Measurements from ENCODE around the gene PCGF1.
A peak's percentile ranks its signal among the peaks of the same experiment; 100 is the strongest.
"Not testable (repeated sequence)": the region's sequence is repeated elsewhere in the genome, so short reads cannot be mapped to it uniquely, and the experiment has no call there.

The PCGF1 gene

GRCh38 chr2:74472945-74473258 is 34.6 kb downstream of the PCGF1 start:
- H3K4me3 ChIP-seq (ENCODE audit: low read depth, low read length) = peak overlapping the region; percentile 88
- no peak for TF ChIP-seq CTCF (IDR thresholded peaks at IDR 0.05; ENCODE audit: insufficient read depth, low read length, missing control alignments)
- CTCF ChIA-PET = interaction anchor here (1.2 to 4.1 kb wide), 3 partner anchors 9 to 116 kb away, joined by 4 to 32 read pairs (median 7); partner anchors contain the start of genes CCDC142 and TTC31
- DNase-seq (ENCODE audit: low read depth, low spot score) = no peak
- POLR2A ChIA-PET = interaction anchor here (0.8 to 2.6 kb wide), 7 partner anchors 8 to 115 kb away, joined by 3 to 12 read pairs (median 5); partner anchors contain the start of genes CCDC142 and WBP1

GRCh38 chr2:74472086-74472944 is 35.2 kb downstream of the PCGF1 start, which contains the start of gene MRPL53:
Gene MRPL53 (minus strand): TSS chr2:74472680. CDS start chr2:74472660, 20 bp downstream.
- DNase-seq (ENCODE audit: low read depth, low spot score) = peak; percentile 47
- ChIA-PET CTCF (interaction anchor here (1.2 to 4.1 kb wide), 4 partner anchors 10 to 117 kb away, joined by 4 to 32 read pairs (median 8); partner anchors contain the start of genes CCDC142 and TTC31), POLR2A (interaction anchor here (0.7 to 2.6 kb wide), 11 partner anchors 9 to 115 kb away, joined by 3 to 12 read pairs (median 3); partner anchors contain the start of genes CCDC142, TTC31 and WBP1)
- no peak for TF ChIP-seq CTCF (IDR thresholded peaks at IDR 0.05; ENCODE audit: insufficient read depth, low read length, missing control alignments)
- peak within 1 kb of the TSS; percentile 88 for H3K4me3 ChIP-seq (ENCODE audit: low read depth, low read length)

GRCh38 chr2:74471332-74472065 is 36.0 kb downstream of the PCGF1 start:
- no peak for DNase-seq (ENCODE audit: low read depth, low spot score)
- peak overlapping the region; percentile 88 for H3K4me3 ChIP-seq (ENCODE audit: low read depth, low read length)
- ChIA-PET POLR2A (interaction anchor here (0.7 to 2.6 kb wide), 6 partner anchors 10 to 48 kb away, joined by 3 to 12 read pairs (median 4); partner anchors contain the start of genes CCDC142, TTC31 and WBP1), CTCF (interaction anchor here (1.1 to 4.1 kb wide), 4 partner anchors 11 to 116 kb away, joined by 3 to 32 read pairs (median 7); partner anchors contain the start of genes CCDC142 and TTC31)
- no peak for TF ChIP-seq CTCF (IDR thresholded peaks at IDR 0.05; ENCODE audit: insufficient read depth, low read length, missing control alignments)

- DNase-seq (ENCODE audit: low read depth, low spot score); H3K4me3 ChIP-seq (ENCODE audit: low read depth, low read length): not testable (repeated sequence)
- POLR2A ChIA-PET = interaction anchor here (1.0 to 2.6 kb wide), 5 partner anchors 10 to 31 kb away, joined by 3 to 12 read pairs (median 3); partner anchors contain the start of genes CCDC142, TTC31 and WBP1
- CTCF ChIA-PET = interaction anchor here (1.1 to 4.1 kb wide), 3 partner anchors 12 to 117 kb away, joined by 3 to 32 read pairs (median 10); partner anchors contain the start of genes CCDC142 and TTC31
Measured at GRCh38 chr2:74470742-74471141, 36.8 kb downstream of the PCGF1 start.

GRCh38 chr2:74464406-74464805 is 43.1 kb downstream of the PCGF1 start:
- no peak for TF ChIP-seq CTCF (IDR thresholded peaks at IDR 0.05; ENCODE audit: insufficient read depth, low read length, missing control alignments)
- POLR2A ChIA-PET = no interaction called here
- CTCF ChIA-PET = interaction anchor here (1.0 to 1.3 kb wide), 4 partner anchors 10 to 122 kb away, joined by 3 to 5 read pairs (median 4); no protein-coding TSS in a partner anchor
- DNase-seq (ENCODE audit: low read depth, low spot score) = no peak
- peak overlapping the region; percentile 80 for H3K4me3 ChIP-seq (ENCODE audit: low read depth, low read length)

- no peak for TF ChIP-seq CTCF (IDR thresholded peaks at IDR 0.05; ENCODE audit: insufficient read depth, low read length, missing control alignments)
- H3K4me3 ChIP-seq (ENCODE audit: low read depth, low read length) = no peak overlapping the region
- ChIA-PET CTCF (no interaction called here), POLR2A (no interaction called here)
- DNase-seq (ENCODE audit: low read depth, low spot score) = no peak
Measured at GRCh38 chr2:74462786-74463105, 44.7 kb downstream of the PCGF1 start.
